Tibial artery (tissue), 4 donors: Measurements from ENCODE around the gene CDK13.

Experiments
- DNase-seq, 2 donors: peaks; one replicate each; pipeline ENCODE4 v3.0.0-alpha.2; 2019
- H3K27ac ChIP-seq, 2 donors: fragments of 200-600 bp; sonication (generic) in 1 of 2; 1 replicate in 1 of 2; 2 replicates in 1 of 2; pipeline ENCODE4 v1.5.1; 2018 to 2019; ENCODE audit warnings: mild to moderate bottlenecking in 1 of 2
- H3K27me3 ChIP-seq, 2 donors: fragments of 200-600 bp; sonication (generic) in 1 of 2; one replicate each; pipeline versions ENCODE4 v1.5.1 to v1.6.0; 2016 to 2019
- H3K36me3 ChIP-seq, 3 donors: fragments of 200-600 bp; sonication (generic) in 2 of 3; one replicate each; pipeline ENCODE4 v1.5.1; 2016 to 2019; ENCODE audit warnings: mild to moderate bottlenecking in 2 of 3
- H3K4me1 ChIP-seq, 4 donors: fragments of 200-600 bp; sonication (generic) in 2 of 4; 1 replicate in 3 of 4; 2 replicates in 1 of 4; pipeline ENCODE4 v1.5.1; 2016 to 2019
- H3K4me3 ChIP-seq, 2 donors: fragments of 200-600 bp; sonication (generic) in 1 of 2; 1 replicate in 1 of 2; 2 replicates in 1 of 2; pipeline ENCODE4 v1.5.1; 2018 to 2019; ENCODE audit warnings: mild to moderate bottlenecking in 2 of 2
- H3K9me3 ChIP-seq, 3 donors: fragments of 200-600 bp; sonication (generic) in 1 of 3; one replicate each; pipeline ENCODE4 v1.5.1; 2016 to 2019
- CTCF ChIP-seq, 2 experiments: fragments of 200-600 bp in 1 of 2; fragments of 450-650 bp in 1 of 2; IDR thresholded peaks; one replicate each; pipeline ENCODE4 v1.5.1; 2017 to 2019; ENCODE audit warnings: antibody characterized with exemption in 2 of 2, mild to moderate bottlenecking in 1 of 2, moderate library complexity in 1 of 2
- intact Hi-C: fragments of 100-400 bp; cut with DNase I; formaldehyde crosslinking; loops from one replicate; pipeline ENCODE4 v1.15.0; 2023; ENCODE audit warnings: low total_unique reads

Gene CDK13

GRCh38 chr7:39923091-39923490, 27.0 kb upstream of the CDK13 start:
- peaks cover 0 to 8% of the 10 kb centered on the region in 2 donors for H3K27me3 ChIP-seq
- H3K9me3 ChIP-seq, result no peaks in the 10 kb centered on the region
- no peak for DNase-seq
- H3K27ac ChIP-seq, result no peak overlapping the region
- intact Hi-C loops, result no loop called here
- no peaks in the 10 kb centered on the region for H3K36me3 ChIP-seq
- H3K4me3 ChIP-seq, result no peak overlapping the region
- no peaks in the 10 kb centered on the region for H3K4me1 ChIP-seq
- TF ChIP-seq CTCF (IDR thresholded peaks at IDR 0.05), result no peak

- DNase-seq, result no peak
- no peak overlapping the region for H3K27ac ChIP-seq
- H3K9me3 ChIP-seq, result no peaks in the 10 kb centered on the region
- no peak overlapping the region for H3K4me3 ChIP-seq
- H3K36me3 ChIP-seq, result no peaks in the 10 kb centered on the region
- H3K27me3 ChIP-seq, result peaks cover 0 to 8% of the 10 kb centered on the region in 2 donors
- intact Hi-C loops, result no loop called here
- no peak for TF ChIP-seq CTCF (IDR thresholded peaks at IDR 0.05)
- no peaks in the 10 kb centered on the region for H3K4me1 ChIP-seq
Measured at GRCh38 chr7:39924122-39924521, 25.9 kb upstream of the CDK13 start.

- H3K27me3 ChIP-seq, result no peaks in the 10 kb centered on the region
- TF ChIP-seq CTCF (IDR thresholded peaks at IDR 0.05), result no peak
- intact Hi-C loops, result no loop called here
- no peak overlapping the region for H3K4me3 ChIP-seq
- no peak overlapping the region for H3K27ac ChIP-seq
- no peaks in the 10 kb centered on the region for H3K36me3 ChIP-seq
- H3K4me1 ChIP-seq, result no peaks in the 10 kb centered on the region
- DNase-seq, result no peak
- no peaks in the 10 kb centered on the region for H3K9me3 ChIP-seq
Measured at GRCh38 chr7:39926111-39926510, 23.9 kb upstream of the CDK13 start.

- H3K27ac ChIP-seq, result no peak overlapping the region
- no peaks in the 10 kb centered on the region for H3K9me3 ChIP-seq
- no peaks in the 10 kb centered on the region for H3K4me1 ChIP-seq
- H3K36me3 ChIP-seq, result no peaks in the 10 kb centered on the region
- no peak for TF ChIP-seq CTCF (IDR thresholded peaks at IDR 0.05)
- H3K4me3 ChIP-seq, result no peak overlapping the region
- no peak for DNase-seq
- intact Hi-C loops, result no loop called here
- H3K27me3 ChIP-seq, result no peaks in the 10 kb centered on the region
Measured at GRCh38 chr7:39927018-39927417, 23.0 kb upstream of the CDK13 start.

- intact Hi-C loops, result no loop called here
Measured at GRCh38 chr7:39934132-39934531, 15.9 kb upstream of the CDK13 start.

More at GRCh38 chr7:39934132-39934531, 15.9 kb upstream of the CDK13 start:
- no peaks in the 10 kb centered on the region for H3K36me3 ChIP-seq
- no peaks in the 10 kb centered on the region for H3K9me3 ChIP-seq
- TF ChIP-seq CTCF (IDR thresholded peaks at IDR 0.05), result no peak
- H3K4me3 ChIP-seq, result no peak overlapping the region
- DNase-seq, result no peak
- no peaks in the 10 kb centered on the region for H3K4me1 ChIP-seq
- no peak overlapping the region for H3K27ac ChIP-seq
- H3K27me3 ChIP-seq, result no peaks in the 10 kb centered on the region
